HG03469 (cell line): Measurements from ENCODE around the gene IL10RB.

Experiments used
- ATAC-seq: cut with Tn5 transposase; IDR thresholded peaks from one replicate; pipeline ENCODE4 v1.9.1; 2021; ENCODE audit warnings: mild to moderate bottlenecking, moderate library complexity, moderate number of reproducible peaks; ENCODE audit not compliant: unreplicated experiment

IL10RB gene

GRCh38 chr21:33265664-33266049 is 510 bp upstream of the IL10RB start:
- ATAC-seq: no peak

GRCh38 chr21:33266789-33267135 is 595 bp downstream of the IL10RB start:
- ATAC-seq: no peak

GRCh38 chr21:33267250-33267649 is 1.1 kb downstream of the IL10RB start:
- ATAC-seq: no peak

- peak; percentile 16 for ATAC-seq
Observed at GRCh38 chr21:33268393-33268736, 2.2 kb downstream of the IL10RB start.

GRCh38 chr21:33268737-33269441 is 2.7 kb downstream of the IL10RB start:
- ATAC-seq: peak; percentile 45

GRCh38 chr21:33270986-33271385 is 4.8 kb downstream of the IL10RB start:
- ATAC-seq: no peak

- no peak for ATAC-seq
Observed at GRCh38 chr21:33273044-33273443, 6.9 kb downstream of the IL10RB start.

- ATAC-seq: no peak
Observed at GRCh38 chr21:33278721-33279120, 12.6 kb downstream of the IL10RB start.

GRCh38 chr21:33279330-33279820 is 13.2 kb downstream of the IL10RB start:
- ATAC-seq: no peak

- ATAC-seq: no peak
Observed at GRCh38 chr21:33281096-33281652, 15.0 kb downstream of the IL10RB start.

- no peak for ATAC-seq
Observed at GRCh38 chr21:33283203-33283602, 17.0 kb downstream of the IL10RB start.

GRCh38 chr21:33286076-33286475 is 19.9 kb downstream of the IL10RB start:
- no peak for ATAC-seq

GRCh38 chr21:33286600-33287456 is 20.7 kb downstream of the IL10RB start:
- ATAC-seq: no peak

- no peak for ATAC-seq
Observed at GRCh38 chr21:33289199-33289819, 23.1 kb downstream of the IL10RB start.

GRCh38 chr21:33290441-33290840 is 24.3 kb downstream of the IL10RB start:
- no peak for ATAC-seq

GRCh38 chr21:33291686-33292085 is 25.5 kb downstream of the IL10RB start:
- no peak for ATAC-seq

- ATAC-seq: no peak
Observed at GRCh38 chr21:33292724-33293123, 26.6 kb downstream of the IL10RB start.

- ATAC-seq: no peak
Observed at GRCh38 chr21:33293136-33293535, 27.0 kb downstream of the IL10RB start.

GRCh38 chr21:33293811-33294216 is 27.6 kb downstream of the IL10RB start:
- no peak for ATAC-seq

GRCh38 chr21:33296156-33296555 is 30.0 kb downstream of the IL10RB start:
- no peak for ATAC-seq

GRCh38 chr21:33299181-33299752 is 33.1 kb downstream of the IL10RB start:
- peak; percentile 54 for ATAC-seq
